AG04450 (cell line): ENCODE data around the gene SLC48A1. TPM values are rescaled to one million over a fixed set of nuclear protein-coding genes. Genes with fewer than 3 reads are reported as not detected.

Source experiments
- CTCF ChIA-PET: fragments of 300-600, 350-600 bp; formaldehyde crosslinking; extraction: SDS; loops from one replicate; lab custom pipeline; 2022; ENCODE audit warnings: antibody characterized with exemption, inconsistent platforms; lab: Charles Lee
- POLR2A ChIA-PET: fragments of 350-600 bp; formaldehyde crosslinking; extraction: SDS; loops from one replicate; lab custom pipeline; 2021; ENCODE audit warnings: antibody characterized with exemption, inconsistent platforms; lab: Yijun Ruan, JAX
- DNase-seq: peaks from one replicate; pipeline ENCODE4 v3.0.0-alpha.2; 2011; ENCODE audit warnings: low read depth, low spot score
- H3K27ac ChIP-seq: one replicate; pipeline ENCODE4 v1.5.1; 2012; ENCODE audit warnings: low read depth, low read length, control low read depth
- H3K27me3 ChIP-seq: one replicate; pipeline ENCODE4 v1.6.0; 2012; ENCODE audit warnings: low read length; ENCODE audit not compliant: control insufficient read depth, insufficient read depth
- H3K4me3 ChIP-seq: 2 replicates; pipeline ENCODE4 v1.5.1; 2011; ENCODE audit warnings: mild to moderate bottlenecking, low read depth, low read length, control low read depth
- H3K9me3 ChIP-seq: 2 replicates; pipeline ENCODE4 v1.5.1; 2012; ENCODE audit warnings: low read length; ENCODE audit not compliant: control insufficient read depth, insufficient read depth
- CTCF ChIP-seq: IDR thresholded peaks from 2 replicates; pipeline ENCODE4 v1.5.1; 2011; ENCODE audit warnings: low read depth, low read length, control low read depth, inconsistent platforms
- polyA plus RNA-seq: library from polyadenylated mRNA; depleted of rRNA; stranded (reverse); fragments of >200 nt; gene quantifications from 2 replicates; pipeline ENCODE4 v1.2.3, GENCODE V29; 2011

Gene SLC48A1
- polyA plus RNA-seq, 1 experiment: 7.8 TPM

GRCh38 chr12:47789712-47790489 lies 16.9 kb downstream of the SLC48A1 start:
- no peak for DNase-seq
- POLR2A ChIA-PET: interaction anchor here (0.6 kb wide), 1 partner anchor 991 kb away, joined by 3 read pairs; no protein-coding TSS in a partner anchor
- CTCF ChIA-PET: interaction anchor here (0.6 to 2.4 kb wide), 3 partner anchors 11 to 48 kb away, joined by 3 to 16 read pairs (median 5); no protein-coding TSS in a partner anchor
- no peak overlapping the region for H3K27ac ChIP-seq
- no peak for TF ChIP-seq CTCF
- no peaks in the 10 kb centered on the region for H3K27me3 ChIP-seq
- H3K4me3 ChIP-seq: no peak overlapping the region
- no peaks in the 10 kb centered on the region for H3K9me3 ChIP-seq

- POLR2A ChIA-PET: no interaction called here
Measured at GRCh38 chr12:47790676-47791350, 17.8 kb downstream of the SLC48A1 start.

GRCh38 chr12:47791351-47791746 lies 18.3 kb downstream of the SLC48A1 start:
- no peak for DNase-seq
- CTCF ChIA-PET: interaction anchor here (1.1 to 2.7 kb wide), 2 partner anchors 47 to 172 kb away, joined by 3 to 15 read pairs; no protein-coding TSS in a partner anchor
- POLR2A ChIA-PET: no interaction called here
- H3K9me3 ChIP-seq: no peaks in the 10 kb centered on the region; the same call in 1 of the 2 replicates
- H3K4me3 ChIP-seq: no peak overlapping the region
- H3K27me3 ChIP-seq: no peaks in the 10 kb centered on the region
- no peak overlapping the region for H3K27ac ChIP-seq
- TF ChIP-seq CTCF: no peak

More at GRCh38 chr12:47790676-47791350, 17.8 kb downstream of the SLC48A1 start:
- no peaks in the 10 kb centered on the region for H3K9me3 ChIP-seq
- H3K27me3 ChIP-seq: no peaks in the 10 kb centered on the region
- no peak overlapping the region for H3K4me3 ChIP-seq
- no peak overlapping the region for H3K27ac ChIP-seq
- CTCF ChIA-PET: interaction anchor here (1.2 to 2.7 kb wide), 2 partner anchors 12 to 47 kb away, joined by 5 to 15 read pairs; no protein-coding TSS in a partner anchor
- no peak for TF ChIP-seq CTCF
- DNase-seq: no peak

GRCh38 chr12:47791874-47792273 lies 18.8 kb downstream of the SLC48A1 start:
- no peak overlapping the region for H3K27ac ChIP-seq
- no peaks in the 10 kb centered on the region; the same call in 1 of the 2 replicates for H3K9me3 ChIP-seq
- no peak for TF ChIP-seq CTCF
- no peak overlapping the region for H3K4me3 ChIP-seq
- CTCF ChIA-PET: interaction anchor here (1.0 to 2.7 kb wide), 3 partner anchors 46 to 171 kb away, joined by 3 to 15 read pairs (median 3); no protein-coding TSS in a partner anchor
- no peaks in the 10 kb centered on the region for H3K27me3 ChIP-seq
- no peak for DNase-seq
- POLR2A ChIA-PET: no interaction called here
